ENCODE data around the gene RAI1.

RAI1 gene

DNA sequence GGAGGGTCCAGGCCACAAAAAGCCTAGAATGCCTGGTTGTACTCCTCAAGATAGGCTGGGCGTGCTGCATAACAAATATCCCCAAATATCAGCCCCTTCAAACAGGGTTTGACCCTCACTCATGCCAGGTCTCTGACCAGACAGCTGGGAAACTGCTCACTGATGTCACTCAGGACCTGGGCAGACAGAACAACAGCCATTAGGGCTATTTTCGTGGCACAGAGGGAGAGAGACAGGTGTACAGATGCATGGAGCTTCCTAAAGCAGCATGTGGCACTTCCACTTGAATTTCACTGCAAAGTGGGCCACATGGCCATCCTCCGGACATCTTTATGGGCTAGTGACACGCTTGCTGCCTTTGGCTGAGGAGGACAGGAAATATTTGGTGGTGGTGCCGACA is 82.5 kb downstream of the RAI1 start:
- no peak overlapping the region for H3K4me3 ChIP-seq (ENCODE audit: low read length)
- no peak for TF ChIP-seq ZNF274 (IDR thresholded peaks at IDR 0.05; ENCODE audit: low read depth, low read length)

- no peak for TF ChIP-seq ZNF274 (IDR thresholded peaks at IDR 0.05; ENCODE audit: low read depth, low read length)
- no peak overlapping the region for H3K4me3 ChIP-seq (ENCODE audit: low read length)
Observed at GRCh38 chr17:17765359-17766076, 84.3 kb downstream of the RAI1 start.

DNA sequence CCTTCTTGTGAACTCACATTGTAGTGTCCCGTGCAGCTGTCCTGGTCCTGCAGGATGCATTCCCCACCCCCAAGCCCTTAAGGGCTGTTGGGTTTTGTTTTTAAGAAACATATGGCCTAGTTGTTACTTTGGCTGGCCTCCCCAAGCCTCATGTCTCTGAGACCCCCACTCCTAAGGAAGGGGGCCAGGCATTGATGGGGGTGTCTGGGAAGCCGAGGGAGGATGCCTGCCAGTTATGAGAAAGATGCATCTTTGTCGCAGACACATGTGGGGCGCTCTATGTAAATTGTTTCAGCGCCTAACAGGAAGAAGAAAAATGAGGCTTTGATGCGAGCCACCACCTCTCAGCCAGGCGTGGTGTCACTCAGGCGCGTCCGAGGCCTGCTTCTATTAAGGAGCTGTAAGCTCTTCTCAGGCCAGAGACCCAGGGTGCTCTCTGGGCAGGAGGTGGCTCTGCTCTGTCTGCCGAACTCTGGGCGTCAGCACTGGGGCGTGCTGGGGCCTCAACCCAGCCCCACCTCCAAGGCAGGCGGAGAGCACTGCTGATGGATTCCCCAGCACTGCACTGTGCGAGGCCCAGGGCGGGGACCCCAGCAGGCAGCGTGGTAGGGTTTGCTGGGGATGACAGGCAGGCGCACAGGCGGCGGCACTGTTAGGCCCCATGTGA is 85.0 kb downstream of the RAI1 start:
- TF ChIP-seq ZNF274 (IDR thresholded peaks at IDR 0.05; ENCODE audit: low read depth, low read length), result no peak
- no peak overlapping the region for H3K4me3 ChIP-seq (ENCODE audit: low read length)

GRCh38 chr17:17766744-17767120 is 85.5 kb downstream of the RAI1 start:
- TF ChIP-seq ZNF274 (IDR thresholded peaks at IDR 0.05; ENCODE audit: low read depth, low read length), result no peak
- no peak overlapping the region for H3K4me3 ChIP-seq (ENCODE audit: low read length)

GRCh38 chr17:17767154-17767869 is 86.1 kb downstream of the RAI1 start:
- no peak overlapping the region for H3K4me3 ChIP-seq (ENCODE audit: low read length)
- TF ChIP-seq ZNF274 (IDR thresholded peaks at IDR 0.05; ENCODE audit: low read depth, low read length), result no peak

DNA sequence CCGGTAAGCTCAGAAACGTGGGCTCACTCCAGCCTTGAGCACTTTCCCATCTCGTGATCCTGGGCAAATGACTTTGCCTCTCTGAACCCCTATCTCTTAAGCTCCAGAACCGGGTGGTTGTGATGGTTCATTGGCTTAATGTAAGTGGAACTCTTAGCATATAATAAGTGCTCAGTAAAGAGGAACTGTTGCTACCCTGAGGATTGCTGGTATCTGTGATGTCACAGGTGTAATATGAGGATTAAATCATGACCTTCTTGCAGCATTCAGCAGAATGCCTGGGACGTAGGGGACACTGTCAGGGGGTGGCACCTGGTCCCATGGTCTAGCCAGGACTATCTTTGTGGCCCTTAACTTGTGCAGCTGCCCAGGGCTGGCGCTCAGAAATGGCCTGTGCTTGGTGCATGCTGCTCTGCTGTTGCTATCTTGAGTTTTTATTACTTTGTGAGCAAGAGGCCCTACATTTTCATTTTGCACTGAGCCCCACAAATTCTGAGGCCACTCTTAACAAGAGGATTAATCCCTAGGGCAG is 86.7 kb downstream of the RAI1 start:
- H3K4me3 ChIP-seq (ENCODE audit: low read length), result no peak overlapping the region
- TF ChIP-seq ZNF274 (IDR thresholded peaks at IDR 0.05; ENCODE audit: low read depth, low read length), result no peak

DNA sequence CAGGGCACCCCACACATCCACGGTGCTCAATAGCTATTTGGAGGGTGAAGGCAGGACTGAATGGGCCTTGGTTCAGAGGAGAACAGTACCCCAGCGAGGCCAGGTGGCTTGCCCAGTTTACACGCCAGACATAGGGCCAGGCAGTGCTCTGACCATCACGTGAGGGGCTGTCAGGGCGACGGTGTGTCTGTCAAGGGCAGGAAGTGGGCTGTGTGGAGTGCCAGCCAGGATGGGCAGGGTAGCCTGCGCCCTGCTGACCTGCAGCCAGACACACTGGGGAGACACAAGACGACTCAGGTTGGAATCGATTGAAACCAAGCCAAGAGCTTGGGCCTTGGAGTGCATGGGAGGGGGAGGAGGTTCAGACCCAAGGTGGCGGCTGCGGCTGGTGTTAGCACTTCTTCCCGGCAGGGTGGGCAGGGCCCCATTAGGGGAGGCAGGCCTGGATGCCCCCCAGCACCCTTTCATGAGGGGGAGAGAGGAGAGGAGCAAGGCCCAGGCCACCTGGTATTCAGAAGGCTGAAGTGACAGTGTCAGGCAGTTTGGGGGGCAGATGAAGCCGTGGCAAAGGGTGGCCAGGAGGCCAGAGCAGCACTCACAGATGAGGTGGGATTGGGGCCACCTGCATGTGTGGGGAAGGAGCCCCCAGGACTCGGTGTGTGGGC is 87.3 kb downstream of the RAI1 start:
- H3K4me3 ChIP-seq (ENCODE audit: low read length), result no peak overlapping the region
- TF ChIP-seq ZNF274 (IDR thresholded peaks at IDR 0.05; ENCODE audit: low read depth, low read length), result no peak

DNA sequence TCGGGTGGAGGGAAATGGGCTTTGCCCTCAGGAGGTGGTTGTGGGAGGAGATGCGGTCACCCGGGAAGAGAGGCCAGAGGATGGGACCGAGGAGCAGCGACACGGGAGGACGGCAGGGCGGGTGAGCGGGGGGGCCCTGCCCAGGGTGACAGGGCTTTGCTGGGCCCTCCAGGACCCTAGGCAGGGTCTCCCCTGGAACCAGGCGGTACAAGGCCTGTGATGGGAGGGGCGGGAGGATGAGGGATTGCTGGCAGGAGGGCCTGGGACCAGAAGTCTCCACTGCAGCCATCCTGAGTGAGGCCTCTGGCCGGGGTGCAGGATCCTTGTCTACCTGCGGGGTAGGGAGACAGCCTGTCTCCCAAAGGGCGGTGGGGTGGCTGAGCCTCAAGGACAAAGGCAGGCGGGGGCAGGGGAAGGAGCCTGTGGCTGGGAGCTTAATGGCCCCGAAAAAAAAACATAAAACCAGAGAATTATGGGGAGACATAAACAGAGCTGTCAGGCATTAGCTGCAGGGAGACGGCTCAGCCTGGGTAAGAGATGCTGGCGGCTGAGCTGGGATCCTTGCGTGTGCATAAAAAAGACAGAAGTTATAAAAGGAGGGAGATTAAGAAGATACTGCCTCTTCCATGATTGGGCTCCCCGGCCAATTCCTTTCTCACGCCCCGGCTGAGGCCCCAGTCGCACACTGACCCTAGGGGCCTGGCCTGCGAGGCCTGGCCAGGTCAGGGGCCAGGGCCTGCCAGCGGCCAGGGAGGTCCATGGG is 88.8 kb downstream of the RAI1 start:
- TF ChIP-seq ZNF274 (IDR thresholded peaks at IDR 0.05; ENCODE audit: low read depth, low read length), result no peak
- H3K4me3 ChIP-seq (ENCODE audit: low read length), result no peak overlapping the region

DNA sequence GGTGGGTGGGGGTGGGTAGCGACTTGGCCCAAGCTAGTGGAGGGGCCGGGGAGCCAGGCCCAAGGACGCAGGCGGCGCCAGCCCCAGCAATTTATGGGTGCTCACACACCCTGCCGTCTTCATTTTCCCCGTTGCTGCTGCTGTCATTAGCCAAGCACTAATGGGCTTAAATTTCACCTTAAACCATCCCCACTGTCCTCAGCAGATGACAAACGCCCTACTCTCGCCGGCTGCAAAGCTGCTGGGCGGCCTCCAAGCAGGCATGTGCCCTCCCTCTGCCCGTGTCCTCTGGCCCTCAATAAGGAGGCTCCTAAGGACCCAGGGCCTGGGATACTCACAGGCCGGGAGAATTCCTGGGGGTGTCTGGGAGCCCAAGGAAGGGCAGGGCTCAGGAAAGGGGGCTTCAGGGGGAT is 89.4 kb downstream of the RAI1 start:
- H3K4me3 ChIP-seq (ENCODE audit: low read length), result no peak overlapping the region
- no peak for TF ChIP-seq ZNF274 (IDR thresholded peaks at IDR 0.05; ENCODE audit: low read depth, low read length)

DNA sequence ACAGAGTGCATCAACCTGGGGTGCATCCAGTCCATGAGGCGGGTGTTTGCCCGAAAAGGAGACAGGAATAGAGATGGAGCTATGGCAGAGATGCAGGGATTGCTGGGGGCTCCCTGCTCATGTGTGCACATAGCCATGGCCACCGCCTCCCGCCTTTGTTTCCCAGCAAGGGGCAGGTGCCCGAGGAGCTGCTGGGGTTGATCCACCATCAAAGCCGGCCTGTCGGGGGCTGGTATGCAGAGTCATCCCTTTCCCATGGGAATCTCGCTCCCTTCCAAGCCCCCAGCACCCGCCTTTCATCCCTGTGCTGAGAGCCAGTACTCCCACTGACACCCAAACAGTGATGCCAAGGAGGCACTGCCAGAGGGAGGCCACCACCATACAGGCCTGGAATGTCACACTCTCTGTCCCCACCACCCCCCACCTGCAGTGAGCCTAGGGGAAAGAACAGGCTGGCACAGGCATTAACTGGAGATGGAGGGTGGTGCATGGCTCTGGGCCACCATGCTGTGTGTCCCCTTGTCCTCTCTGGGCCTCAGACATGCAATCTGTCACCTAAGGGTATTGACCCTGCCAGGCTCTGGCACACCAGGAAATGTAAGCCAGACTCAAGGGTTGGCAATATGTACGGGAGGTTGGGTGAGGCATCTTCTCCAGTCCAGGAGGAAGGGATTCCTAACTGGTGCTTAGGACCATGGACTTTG is 90.4 kb downstream of the RAI1 start:
- H3K4me3 ChIP-seq (ENCODE audit: low read length), result no peak overlapping the region
- TF ChIP-seq ZNF274 (IDR thresholded peaks at IDR 0.05; ENCODE audit: low read depth, low read length), result no peak

DNA sequence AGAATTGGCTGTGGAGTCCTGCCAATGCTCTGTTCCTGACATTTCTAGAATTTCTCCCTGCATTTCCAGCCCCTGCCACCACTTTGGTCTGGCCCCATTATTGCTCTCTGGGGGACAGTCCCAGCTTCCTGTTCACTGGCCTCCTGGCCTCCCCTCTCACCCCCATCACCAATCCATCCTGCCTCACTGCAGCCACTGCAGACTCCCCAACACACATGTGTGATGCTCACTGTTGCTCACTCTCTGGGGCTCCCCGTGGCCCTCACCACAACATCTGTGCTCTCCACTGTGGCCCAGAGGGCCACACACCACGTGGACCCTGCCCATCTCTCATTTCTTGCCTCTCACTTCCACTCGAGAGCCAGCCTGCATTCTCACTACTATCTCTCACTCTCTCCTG is 91.0 kb downstream of the RAI1 start:
- H3K4me3 ChIP-seq (ENCODE audit: low read length), result no peak overlapping the region
- no peak for TF ChIP-seq ZNF274 (IDR thresholded peaks at IDR 0.05; ENCODE audit: low read depth, low read length)

GRCh38 chr17:17774009-17774881 is 93.0 kb downstream of the RAI1 start:
- TF ChIP-seq ZNF274 (IDR thresholded peaks at IDR 0.05; ENCODE audit: low read depth, low read length), result no peak
- no peak overlapping the region for H3K4me3 ChIP-seq (ENCODE audit: low read length)

Data from GM08714 (cell line).